ENCODE data around the gene SLC1A5. TPM values are rescaled to one million over a fixed set of nuclear protein-coding genes. Genes with fewer than 3 reads are reported as not detected.
"Not testable (repeated sequence)": the region's sequence is repeated elsewhere in the genome, so short reads cannot be mapped to it uniquely, and the experiment has no call there.

The SLC1A5 gene
- polyA plus RNA-seq, 1 donor from 2014 or later = 1.1 TPM

GRCh38 chr19:46773018-46773399 is 15.4 kb downstream of the SLC1A5 start:
- H2AFZ ChIP-seq (ENCODE audit: low read depth, low read length) = no peak overlapping the region
- TF ChIP-seq EZH2 (IDR thresholded peaks at IDR 0.05; ENCODE audit: borderline replicate concordance, insufficient read depth, low read length, poor library complexity, severe bottlenecking) (no peak), MXI1 (conservative IDR thresholded peaks at IDR 0.05; ENCODE audit: poor library complexity, severe bottlenecking) (no peak), SMC3 (conservative IDR thresholded peaks at IDR 0.05; ENCODE audit: poor library complexity) (no peak), TAF1 (IDR thresholded peaks at IDR 0.05; ENCODE audit: low read depth) (no peak), EP300 (conservative IDR thresholded peaks at IDR 0.05; ENCODE audit: poor library complexity, severe bottlenecking) (no peak), RAD21 (conservative IDR thresholded peaks at IDR 0.05) (no peak), REST (IDR thresholded peaks at IDR 0.05; ENCODE audit: borderline replicate concordance) (no peak), CTCF (IDR thresholded peaks at IDR 0.05; ENCODE audit: poor library complexity, severe bottlenecking) (no peak), POLR2AphosphoS5 (IDR thresholded peaks at IDR 0.05) (no peak)
- no peaks in the 10 kb centered on the region for H3K79me2 ChIP-seq (replicated peaks; ENCODE audit: insufficient read depth, low read length)
- H3K9ac ChIP-seq (ENCODE audit: low read length) = no peak overlapping the region
- H3K4me3 ChIP-seq (ENCODE audit: low read length) = no peak overlapping the region
- no peaks in the 10 kb centered on the region for H4K20me1 ChIP-seq (ENCODE audit: insufficient read depth)
- H3K4me2 ChIP-seq (ENCODE audit: low read length) = no peak overlapping the region
- H3K27ac ChIP-seq (ENCODE audit: low read length) = no peak overlapping the region
- no peaks in the 10 kb centered on the region for H3K27me3 ChIP-seq (ENCODE audit: insufficient read depth, low read depth, low read length)
- H3F3A ChIP-seq (ENCODE audit: insufficient read depth, low read length, poor library complexity, severe bottlenecking) = no peaks in the 10 kb centered on the region
- H3K9me2 ChIP-seq (ENCODE audit: insufficient read depth, low read length) = no peaks in the 10 kb centered on the region
- no peaks in the 10 kb centered on the region for H3K36me3 ChIP-seq (ENCODE audit: insufficient read depth, low read length)
- H3K9me3 ChIP-seq (ENCODE audit: low read length) = no peaks in the 10 kb centered on the region

- Histone ChIP-seq H3K79me2 (replicated peaks; ENCODE audit: insufficient read depth, low read length) (no peaks in the 10 kb centered on the region), H2AFZ (ENCODE audit: low read depth, low read length) (no peak overlapping the region), H3K9ac (ENCODE audit: low read length) (no peak overlapping the region), H3K27me3 (ENCODE audit: insufficient read depth, low read depth, low read length) (no peaks in the 10 kb centered on the region), H3K27ac (ENCODE audit: low read length) (no peak overlapping the region), H3K9me2 (ENCODE audit: insufficient read depth, low read length) (no peaks in the 10 kb centered on the region), H3F3A (ENCODE audit: insufficient read depth, low read length, poor library complexity, severe bottlenecking) (no peaks in the 10 kb centered on the region), H3K4me2 (ENCODE audit: low read length) (no peak overlapping the region), H3K36me3 (ENCODE audit: insufficient read depth, low read length) (no peaks in the 10 kb centered on the region), H4K20me1 (ENCODE audit: insufficient read depth) (no peaks in the 10 kb centered on the region), H3K4me3 (ENCODE audit: low read length) (no peak overlapping the region), H3K9me3 (ENCODE audit: low read length) (no peaks in the 10 kb centered on the region)
- TF ChIP-seq EP300 (conservative IDR thresholded peaks at IDR 0.05; ENCODE audit: poor library complexity, severe bottlenecking) (no peak), TAF1 (IDR thresholded peaks at IDR 0.05; ENCODE audit: low read depth) (no peak), POLR2AphosphoS5 (IDR thresholded peaks at IDR 0.05) (no peak), SMC3 (conservative IDR thresholded peaks at IDR 0.05; ENCODE audit: poor library complexity) (no peak), CTCF (IDR thresholded peaks at IDR 0.05; ENCODE audit: poor library complexity, severe bottlenecking) (no peak), MXI1 (conservative IDR thresholded peaks at IDR 0.05; ENCODE audit: poor library complexity, severe bottlenecking) (no peak), REST (IDR thresholded peaks at IDR 0.05; ENCODE audit: borderline replicate concordance) (no peak), RAD21 (conservative IDR thresholded peaks at IDR 0.05) (no peak), EZH2 (IDR thresholded peaks at IDR 0.05; ENCODE audit: borderline replicate concordance, insufficient read depth, low read length, poor library complexity, severe bottlenecking) (no peak)
These were observed 16.0 kb downstream of the SLC1A5 start for GRCh38 chr19:46772170-46773017.

- H3K79me2 ChIP-seq (replicated peaks; ENCODE audit: insufficient read depth, low read length); H4K20me1 ChIP-seq (ENCODE audit: insufficient read depth); H3K4me2 ChIP-seq (ENCODE audit: low read length); H3K9me3 ChIP-seq (ENCODE audit: low read length); H3K9me2 ChIP-seq (ENCODE audit: insufficient read depth, low read length); H3K27me3 ChIP-seq (ENCODE audit: insufficient read depth, low read depth, low read length); H3K9ac ChIP-seq (ENCODE audit: low read length); H3K36me3 ChIP-seq (ENCODE audit: insufficient read depth, low read length); H3K27ac ChIP-seq (ENCODE audit: low read length); H3K4me3 ChIP-seq (ENCODE audit: low read length); H3F3A ChIP-seq (ENCODE audit: insufficient read depth, low read length, poor library complexity, severe bottlenecking); H2AFZ ChIP-seq (ENCODE audit: low read depth, low read length): not testable (repeated sequence)
These were observed 19.6 kb downstream of the SLC1A5 start for GRCh38 chr19:46768746-46769145.
